HG02840 (cell line): ENCODE measurements around the gene RNF115.
"Not testable (repeated sequence)": the region's sequence is repeated elsewhere in the genome, so short reads cannot be mapped to it uniquely, and the experiment has no call there.

Experiments used
- ATAC-seq: cut with Tn5 transposase; IDR thresholded peaks from one replicate; pipeline ENCODE4 v1.9.1; 2021; ENCODE audit warnings: mild to moderate bottlenecking, moderate library complexity, moderate number of reproducible peaks; ENCODE audit not compliant: unreplicated experiment, low FRiP score

The RNF115 gene

DNA sequence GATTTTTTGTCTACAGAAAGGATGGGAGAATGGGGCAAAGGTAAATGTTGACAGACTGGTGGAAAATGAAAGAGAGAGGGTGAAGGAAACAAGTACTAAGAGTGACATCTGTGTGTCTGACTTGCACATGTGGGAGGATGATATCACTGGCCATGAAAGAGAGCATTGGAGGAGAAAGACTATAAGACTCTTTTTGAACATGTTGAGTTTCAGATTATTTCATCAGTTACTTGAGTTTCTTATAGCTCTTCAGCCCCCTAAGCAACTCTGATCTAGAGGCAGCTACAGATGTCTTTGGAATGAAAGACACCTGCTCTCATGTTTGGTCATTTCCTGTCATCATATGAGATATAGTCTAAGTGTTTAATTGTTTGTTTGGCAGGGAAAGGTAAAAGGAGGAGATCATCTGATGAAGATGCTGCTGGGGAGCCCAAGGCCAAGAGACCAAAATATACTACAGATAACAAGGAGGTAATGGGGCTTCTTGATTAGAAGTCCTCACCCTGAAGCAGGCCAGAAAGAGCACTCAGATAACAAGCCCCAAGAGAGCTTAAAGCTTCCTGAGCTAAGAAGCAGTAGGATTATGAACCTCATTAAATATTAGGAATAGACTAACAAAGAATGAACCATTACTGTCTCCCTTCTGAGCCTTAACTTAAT is 4.6 kb upstream of the RNF115 start:
- no peak for ATAC-seq

DNA sequence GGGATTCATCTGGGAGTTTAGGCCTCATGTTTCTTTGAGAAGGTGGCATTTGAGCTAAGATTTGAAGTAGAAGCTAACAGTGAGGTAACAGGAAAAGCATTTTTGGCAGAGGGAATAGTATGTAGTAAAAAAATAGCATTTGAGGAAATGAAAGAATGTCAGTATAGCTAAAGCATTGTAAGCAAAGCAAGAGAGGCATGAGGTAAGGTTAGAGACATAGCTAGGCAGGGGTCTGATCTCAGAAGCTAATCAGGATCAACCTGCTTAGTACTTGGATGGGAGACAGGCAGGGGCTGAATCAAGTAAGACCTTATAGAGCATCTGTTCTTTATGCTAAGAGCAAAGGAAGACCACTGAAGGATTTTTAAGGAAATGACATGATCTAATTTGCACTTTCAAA is 4.1 kb upstream of the RNF115 start:
- ATAC-seq = no peak

DNA sequence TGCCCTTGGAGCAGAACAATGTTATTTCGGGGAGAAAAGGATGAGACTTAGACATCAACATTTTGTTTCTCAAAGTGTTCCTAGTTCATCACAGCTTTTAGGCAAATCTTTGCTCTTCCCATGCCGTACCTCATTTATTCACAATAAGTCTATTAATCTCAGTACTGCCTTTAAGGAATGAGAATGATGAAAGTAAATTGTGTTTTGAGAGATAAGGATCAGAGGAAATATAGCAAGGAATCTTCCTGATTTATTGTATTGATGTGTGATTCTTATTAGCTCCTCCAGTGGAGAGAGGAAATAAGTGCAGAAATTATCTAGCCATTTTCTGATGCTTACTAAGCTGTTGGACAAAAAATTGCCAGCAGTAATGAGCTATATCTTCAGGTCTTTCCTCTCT is 2.1 kb upstream of the RNF115 start:
- no peak for ATAC-seq

DNA sequence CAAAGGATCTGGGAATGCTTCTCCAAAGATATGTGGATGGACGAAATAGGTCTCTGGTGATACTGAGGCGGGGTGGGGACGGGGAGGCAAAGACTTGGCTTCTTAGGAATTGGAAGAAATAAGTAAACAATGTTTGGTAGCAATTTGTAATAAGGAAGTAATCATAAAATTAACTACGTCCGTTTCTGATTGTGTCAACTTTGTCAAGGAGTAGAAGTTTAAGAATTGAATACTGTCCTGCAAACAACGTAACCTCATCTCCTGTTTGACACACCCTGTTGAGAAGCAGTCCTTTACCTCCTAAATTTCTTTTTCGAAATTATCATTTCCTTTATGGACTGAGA is 576 bp upstream of the RNF115 start:
- ATAC-seq = no peak

DNA sequence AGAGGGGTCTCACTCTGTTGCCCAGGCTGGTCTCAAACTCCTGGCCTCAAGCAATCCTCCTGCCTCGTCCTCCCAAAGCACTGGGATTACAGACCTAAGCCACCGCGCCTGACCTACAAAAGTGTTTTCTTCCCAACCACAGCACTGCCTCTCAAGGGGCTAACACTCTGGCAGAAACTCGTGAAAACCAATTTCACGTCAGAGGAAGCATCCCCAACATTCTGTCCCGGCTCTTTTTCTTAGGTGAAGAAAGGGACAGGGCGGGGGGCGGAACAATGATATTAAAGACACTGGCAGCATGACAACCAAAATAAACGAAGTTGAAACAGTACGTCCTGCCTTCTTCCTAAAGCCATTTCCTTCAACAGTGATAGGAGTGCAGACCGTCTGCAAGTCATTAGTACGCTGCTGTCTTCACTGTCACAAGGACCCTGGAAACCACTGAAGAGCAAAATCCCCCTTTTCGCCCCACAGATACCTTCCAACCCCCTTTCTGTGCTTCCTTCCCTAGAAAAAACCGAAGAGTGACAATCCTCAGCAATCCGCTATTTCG is 1.0 kb downstream of the RNF115 start:
- ATAC-seq = not testable (repeated sequence)

DNA sequence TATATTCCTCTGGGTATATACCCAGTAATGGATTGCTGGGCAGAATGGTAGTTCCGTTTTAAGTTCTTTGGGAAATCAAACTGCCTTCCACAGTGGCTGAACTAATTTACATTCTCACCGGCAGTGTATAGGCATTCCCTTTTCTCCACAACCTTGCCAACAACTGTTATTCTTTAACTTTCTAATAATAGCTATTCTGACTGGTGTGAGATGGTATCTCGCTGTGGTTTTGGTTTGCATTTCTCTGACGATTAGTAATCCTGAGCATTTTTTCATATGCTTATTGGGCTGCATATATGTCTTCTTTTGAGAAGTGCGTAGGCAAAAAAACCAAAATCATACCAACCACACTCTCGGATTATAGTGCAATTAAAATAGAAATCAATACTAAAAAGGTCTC is 5.8 kb downstream of the RNF115 start:
- ATAC-seq = not testable (repeated sequence)

DNA sequence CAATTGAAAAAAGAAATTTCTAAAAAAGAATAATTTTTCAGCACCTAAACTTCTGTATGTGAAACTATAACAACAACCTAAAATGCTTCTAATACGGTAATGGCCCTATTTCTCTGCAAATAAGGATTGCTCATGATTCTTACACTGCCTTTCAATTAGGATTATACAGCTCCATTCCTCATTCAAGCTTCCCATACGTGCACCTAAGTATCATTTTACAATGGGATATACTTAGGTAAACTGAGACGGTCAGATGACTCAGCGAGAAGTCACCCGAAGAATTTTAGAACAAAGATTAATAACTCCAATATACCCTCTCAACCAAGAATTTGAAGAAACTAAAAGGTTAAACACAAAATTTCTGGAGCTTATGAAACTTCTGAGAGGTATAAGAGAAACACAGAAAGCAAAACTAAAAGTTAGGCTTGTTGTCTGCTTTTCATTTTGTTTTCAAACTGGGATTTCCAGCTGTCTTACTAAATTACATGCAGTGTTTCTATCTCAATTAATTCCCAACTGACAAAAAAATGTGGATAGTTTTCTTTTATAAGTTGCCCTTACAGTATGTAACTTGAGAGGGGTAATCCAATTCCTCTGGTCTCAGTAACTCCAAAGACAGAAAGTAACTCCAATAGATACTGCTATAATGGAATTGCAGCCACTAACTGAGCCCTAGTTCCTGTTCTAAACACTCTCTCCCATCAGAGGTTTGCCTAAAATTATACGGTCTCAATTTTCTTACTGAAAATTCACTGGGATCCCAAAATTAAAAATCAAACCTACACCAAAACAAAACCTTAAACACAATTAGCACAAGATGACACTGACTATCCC is 10.7 kb downstream of the RNF115 start:
- ATAC-seq = not testable (repeated sequence)

DNA sequence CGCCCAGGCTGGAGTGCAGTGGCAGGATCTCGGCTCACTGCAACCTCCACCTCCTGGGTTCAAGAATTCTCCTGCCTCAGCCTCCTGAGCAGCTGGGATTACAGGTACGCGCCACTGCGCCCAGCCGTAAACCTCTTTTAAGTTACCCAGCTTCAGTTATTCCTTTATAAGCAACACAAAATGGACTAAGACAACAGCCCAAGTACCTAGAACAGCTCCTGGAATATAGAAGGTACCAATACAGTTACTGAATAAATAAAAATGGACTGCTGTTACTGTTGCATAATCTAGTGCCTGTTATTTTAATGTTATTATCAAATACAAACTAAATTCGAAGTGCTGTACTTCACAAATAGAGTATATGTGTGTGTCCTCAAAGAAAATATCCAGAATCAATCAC is 17.1 kb downstream of the RNF115 start:
- ATAC-seq = no peak

DNA sequence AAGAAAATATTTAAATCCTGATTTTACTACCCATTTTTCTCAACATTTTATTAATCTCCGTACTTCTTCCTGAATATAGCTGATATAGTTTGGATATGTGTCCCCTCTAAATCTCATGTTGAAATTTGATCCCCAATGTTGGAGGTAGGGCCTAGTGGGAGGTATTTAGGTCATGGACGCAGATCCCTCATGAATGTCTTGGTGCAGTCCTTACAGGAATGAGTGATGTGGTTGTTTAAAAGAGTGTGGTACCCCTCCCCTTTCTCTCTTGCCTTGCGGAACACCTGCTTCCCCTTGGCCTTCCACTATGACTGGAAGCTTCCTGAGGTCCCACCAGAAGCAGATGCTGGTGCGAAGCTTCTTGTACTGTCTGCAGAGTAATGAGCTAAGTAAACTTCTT is 17.5 kb downstream of the RNF115 start:
- ATAC-seq = no peak

DNA sequence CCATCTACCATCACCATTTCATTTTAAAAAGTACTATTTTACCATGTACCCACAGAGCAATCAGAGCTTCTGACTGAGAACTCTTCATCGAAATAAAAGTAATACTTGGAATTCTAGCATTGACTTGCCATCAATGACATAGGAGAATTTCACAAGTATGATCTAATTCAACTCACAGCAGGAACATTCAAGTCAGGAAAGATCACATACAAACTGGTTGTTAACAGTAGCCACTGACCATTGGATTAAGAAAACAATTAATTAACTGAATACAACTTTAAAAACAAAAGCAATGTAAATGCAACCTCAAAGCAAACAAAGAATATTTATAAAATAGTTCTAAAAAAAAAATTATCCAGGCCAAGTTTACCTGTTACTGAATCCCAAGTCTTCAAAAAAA is 18.8 kb downstream of the RNF115 start:
- ATAC-seq = no peak

DNA sequence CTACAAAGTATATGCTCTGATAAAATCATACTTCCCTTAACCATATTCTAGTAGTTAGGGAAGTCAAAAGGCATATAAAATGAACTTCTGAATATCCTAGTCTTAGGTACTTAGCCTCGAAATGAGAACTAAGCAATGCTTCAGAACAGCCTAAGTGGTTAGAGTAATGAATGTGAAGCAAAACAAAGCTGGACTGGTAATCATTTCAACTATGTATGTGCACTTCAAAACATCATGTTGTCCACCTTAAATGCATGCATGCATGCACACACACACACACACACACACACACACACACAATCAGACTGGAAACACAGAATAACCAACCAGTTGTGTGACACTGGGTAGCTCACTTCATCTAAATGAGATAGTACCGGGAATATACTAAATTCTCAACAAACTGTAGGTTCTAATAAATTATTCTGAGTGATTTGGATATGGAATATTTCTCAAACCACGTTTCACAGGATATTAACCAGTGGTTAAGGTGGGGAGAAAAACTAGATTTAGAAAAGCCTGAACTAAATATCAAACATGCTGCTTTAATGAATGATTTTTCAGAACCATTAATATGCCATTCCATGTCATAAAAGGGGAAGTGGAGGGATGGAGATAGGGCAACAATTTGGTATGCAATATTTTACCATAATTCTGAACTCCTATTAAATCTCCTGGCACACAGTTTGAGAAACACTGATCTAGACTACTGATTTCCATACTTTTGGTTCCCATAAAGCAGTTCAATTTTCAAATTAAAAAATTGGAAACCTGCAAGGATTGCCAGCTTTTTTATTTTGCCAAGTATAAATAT is 19.5 kb downstream of the RNF115 start:
- ATAC-seq = no peak

DNA sequence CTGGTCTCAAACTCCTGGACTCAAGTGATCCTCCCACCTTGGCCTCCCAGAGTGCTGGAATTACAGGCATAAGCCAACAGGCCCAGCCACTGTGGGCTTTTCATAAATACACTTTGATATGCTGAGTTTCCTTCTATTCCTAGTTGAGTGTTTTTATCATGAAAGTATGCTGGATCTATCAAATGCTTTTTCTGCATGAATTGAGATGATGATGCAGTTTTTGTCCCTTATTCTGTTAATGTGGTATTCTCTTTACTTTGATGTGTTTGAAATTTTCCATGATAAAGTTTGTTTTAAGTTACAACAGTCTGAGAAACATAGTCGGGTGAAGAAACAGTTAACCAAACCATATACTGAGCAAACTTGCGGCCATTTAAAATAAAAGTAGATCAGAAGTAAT is 24.1 kb downstream of the RNF115 start:
- no peak for ATAC-seq

DNA sequence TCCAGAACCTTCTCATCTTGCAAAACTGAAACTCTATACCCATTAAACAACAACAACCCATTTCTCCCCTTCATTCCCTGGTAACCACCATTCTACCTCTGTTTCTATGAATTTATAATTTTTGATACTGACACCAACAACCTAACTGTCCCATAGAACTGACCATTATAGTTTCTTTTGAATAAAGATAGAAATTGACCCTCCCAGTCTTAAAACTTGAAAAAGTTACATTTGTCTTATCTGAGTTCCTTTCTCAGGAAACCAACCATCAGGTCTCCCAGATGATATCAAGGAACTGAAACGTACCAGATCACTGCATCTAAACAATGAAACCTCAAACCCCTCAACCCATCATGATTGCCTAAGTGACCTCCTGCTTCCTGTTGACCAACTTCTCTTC is 27.1 kb downstream of the RNF115 start:
- no peak for ATAC-seq

DNA sequence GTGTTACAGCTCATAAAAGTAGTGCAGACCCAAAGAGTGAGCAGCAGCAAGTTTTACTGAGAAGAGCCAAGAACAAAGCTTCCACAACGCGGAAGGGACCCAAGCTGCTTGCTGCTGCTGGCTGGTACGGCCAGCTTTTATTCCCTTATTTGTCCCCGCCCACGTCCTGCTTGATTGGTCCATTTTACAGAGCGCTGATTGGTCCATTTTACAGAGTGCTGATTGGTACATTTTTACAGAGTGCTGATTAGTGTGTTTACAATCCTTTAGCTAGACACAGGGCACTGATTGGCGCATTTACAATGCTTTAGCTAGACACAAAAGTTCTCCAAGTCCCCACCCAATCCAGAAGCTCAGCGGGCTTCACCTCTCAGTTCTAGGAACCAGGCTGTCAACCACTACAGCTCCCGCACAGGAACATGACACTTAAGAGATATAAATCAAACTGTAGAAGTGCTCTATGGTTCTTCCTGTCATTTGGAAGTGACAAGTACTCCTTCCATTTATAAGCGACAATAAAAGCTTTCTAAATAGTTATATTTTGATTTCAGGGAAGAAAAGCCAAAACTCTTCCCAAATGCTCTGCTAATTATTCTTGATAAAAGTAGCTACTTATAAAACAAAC is 28.5 kb downstream of the RNF115 start:
- no peak for ATAC-seq

DNA sequence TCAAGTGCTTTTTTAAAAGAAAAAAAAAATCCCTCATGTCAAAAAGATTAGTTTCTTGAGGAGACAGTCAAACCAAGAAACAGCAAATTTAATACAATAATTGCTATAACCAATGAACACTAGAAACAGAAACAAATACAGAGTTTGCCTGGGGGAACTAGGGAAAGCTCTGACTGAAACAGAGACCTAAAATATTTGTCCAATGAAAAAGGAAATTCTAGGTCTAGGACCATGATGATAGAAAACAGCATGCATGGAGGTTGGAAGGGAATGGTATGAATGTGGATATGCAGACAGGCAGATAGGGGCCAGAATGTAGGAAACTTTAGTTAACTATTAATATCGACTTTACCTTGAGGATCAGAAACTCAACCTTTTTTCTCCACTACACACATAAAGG is 31.4 kb downstream of the RNF115 start:
- ATAC-seq = no peak

DNA sequence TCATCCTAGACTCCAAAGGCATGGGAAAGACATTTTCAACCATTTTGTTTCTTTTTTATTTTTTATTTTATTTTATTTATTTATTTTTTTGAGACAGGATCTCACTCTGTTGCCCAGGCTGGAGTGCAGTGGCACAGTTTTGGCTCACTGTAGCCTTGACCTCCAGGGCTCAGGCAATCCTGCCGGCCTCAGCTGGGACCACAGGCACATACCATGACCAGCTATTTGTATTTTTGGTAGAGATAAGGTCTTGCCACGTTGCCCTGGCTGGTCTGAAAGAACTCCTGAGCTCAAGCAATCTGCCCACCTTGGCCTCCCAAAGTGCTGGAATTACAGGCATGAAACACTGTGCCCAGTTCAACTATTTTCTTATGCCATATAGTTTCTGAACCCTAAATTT is 32.0 kb downstream of the RNF115 start:
- not testable (repeated sequence) for ATAC-seq

DNA sequence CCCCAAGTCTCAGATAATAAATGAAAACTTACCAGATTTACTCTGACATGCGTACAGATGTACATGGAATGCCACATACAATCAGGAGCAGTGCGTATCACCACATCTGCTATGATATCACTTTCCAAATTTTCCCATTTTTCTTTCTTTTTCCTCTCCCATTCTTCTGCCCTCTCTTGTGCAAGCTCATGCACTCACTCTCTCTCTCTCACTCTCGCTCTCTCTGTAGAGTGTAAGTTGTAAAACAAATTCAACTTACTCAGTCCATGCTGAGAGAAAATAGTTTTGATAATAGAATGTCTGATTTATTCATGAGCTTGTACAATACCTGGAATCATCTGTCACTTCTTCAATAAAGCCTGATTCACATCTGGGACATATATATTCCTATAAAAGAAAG is 35.3 kb downstream of the RNF115 start:
- ATAC-seq = no peak

DNA sequence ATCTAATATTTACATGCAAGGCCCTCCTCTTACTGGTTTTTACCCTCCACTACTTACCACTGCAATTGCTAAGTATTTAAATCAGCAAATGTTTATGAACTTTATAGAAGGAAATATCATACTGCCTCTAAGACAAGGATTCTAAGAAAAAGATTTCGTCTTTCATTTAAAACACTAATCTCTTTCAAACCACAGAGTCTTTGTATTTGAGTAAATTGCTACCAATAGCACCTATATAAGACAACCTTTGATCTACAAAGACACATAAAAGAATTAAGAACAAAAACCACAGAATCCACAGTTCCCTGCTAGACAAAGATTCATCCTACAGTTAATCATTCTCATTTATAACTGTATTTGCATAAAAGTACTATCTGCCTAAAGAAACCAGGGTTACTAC is 37.6 kb downstream of the RNF115 start:
- ATAC-seq = no peak

DNA sequence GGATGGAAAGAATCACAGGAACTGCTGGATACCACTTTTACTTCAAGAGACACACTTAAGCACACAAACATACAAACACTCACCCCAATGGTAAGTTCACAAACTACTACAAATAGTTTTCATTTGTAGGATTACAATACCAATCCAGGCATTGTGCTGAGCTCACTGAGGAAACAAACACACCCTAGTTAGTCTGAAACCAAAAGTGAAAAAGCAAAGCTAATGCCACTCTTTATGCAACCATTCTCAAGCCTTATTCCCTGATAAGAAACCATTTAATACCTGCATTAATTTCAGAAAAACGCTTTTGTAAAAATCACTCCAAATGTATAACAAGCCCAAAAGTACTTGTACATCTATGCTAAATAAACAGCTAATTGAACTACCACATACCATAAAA is 38.3 kb downstream of the RNF115 start:
- ATAC-seq = no peak

DNA sequence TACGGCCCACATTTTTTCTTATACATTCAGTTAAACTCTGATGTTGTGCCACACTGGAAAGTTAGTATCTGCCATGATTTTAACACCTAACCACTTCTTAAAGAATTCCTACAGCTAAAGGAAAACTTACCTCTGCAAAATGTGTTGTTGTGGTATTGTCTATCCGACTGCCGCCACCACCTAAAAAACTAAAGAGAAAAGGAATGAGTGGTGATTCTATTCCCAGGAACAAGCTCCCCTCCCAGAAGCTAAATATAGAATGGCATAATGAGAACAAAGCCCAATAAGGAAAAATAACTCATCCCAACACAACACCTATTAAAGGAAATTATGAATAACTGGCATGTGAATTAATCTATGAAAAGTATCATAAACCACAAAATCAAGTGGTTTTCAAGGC is 39.5 kb downstream of the RNF115 start:
- ATAC-seq = no peak
